ENCODE results near the gene ERP27.
A peak's percentile ranks its signal among the peaks of the same experiment; 100 is the strongest.

The ERP27 gene

GRCh38 chr12:14959126-14959440, 20.7 kb upstream of the ERP27 start:
- DNase-seq, result peak; percentile 36

DNA sequence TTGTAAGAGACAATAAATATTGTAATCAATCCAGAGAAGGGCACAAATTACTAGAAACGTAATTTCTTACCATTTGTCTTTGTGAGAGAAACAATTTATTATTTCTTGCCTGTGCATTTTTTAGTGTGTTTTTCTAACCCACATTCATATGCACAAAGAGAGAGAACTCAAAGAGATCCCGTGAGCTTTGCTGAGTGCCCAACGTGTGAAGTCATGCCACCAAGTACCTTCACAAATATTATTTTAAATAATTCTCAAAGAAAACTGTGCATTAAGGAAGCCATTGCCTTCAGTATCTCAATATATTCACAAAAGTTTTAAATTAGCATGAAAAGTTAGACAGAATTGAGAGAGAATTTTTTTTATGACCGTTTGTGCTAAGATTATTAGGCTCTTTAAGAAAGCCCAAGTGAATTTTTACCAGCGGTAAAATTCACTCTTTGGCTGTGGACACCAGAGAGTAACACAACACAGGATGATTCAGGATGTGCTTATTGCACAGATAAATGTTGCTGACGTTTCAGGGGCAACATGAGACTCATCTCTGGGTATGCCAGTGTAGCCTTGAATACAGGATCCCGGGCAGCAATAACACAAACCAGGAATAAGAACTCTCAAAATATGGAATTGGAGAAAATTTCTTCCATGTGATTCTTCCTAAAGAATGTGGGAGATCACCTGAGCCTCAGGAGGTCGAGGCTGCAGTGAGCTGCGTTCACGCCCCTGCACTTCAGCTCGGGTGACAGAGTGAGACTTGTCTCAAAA, 20.2 kb upstream of the ERP27 start:
- peak; percentile 37 for DNase-seq

DNA sequence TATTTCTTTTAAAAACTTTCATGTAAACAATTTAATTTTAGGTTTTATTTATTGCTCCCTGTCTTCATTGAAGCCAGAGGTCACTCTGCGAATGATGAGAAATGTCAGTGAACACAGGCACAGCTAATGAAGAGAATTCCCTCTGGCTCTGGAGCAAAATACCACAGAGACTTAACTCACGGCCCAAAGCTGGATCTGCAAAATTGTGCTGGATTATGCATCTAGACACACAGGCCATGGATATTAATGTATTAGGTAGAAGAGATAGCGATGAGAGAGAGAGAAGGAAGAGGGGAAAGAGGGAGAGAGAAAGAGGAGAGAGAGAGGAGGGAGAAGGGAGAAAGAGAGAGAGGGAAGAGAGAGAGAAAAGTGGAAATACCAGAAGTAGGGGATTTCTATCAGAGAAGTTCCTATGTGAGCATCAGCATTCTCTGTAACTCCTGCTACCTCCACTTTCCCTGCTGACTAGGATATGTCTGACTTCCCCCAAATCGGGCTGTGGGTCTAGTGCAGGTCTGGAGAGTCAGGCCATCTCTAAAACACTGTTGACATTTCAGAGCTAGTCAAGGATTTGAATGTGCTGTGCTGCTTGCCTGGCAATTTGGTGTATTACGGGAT, 19.3 kb upstream of the ERP27 start:
- DNase-seq, result no peak

DNA sequence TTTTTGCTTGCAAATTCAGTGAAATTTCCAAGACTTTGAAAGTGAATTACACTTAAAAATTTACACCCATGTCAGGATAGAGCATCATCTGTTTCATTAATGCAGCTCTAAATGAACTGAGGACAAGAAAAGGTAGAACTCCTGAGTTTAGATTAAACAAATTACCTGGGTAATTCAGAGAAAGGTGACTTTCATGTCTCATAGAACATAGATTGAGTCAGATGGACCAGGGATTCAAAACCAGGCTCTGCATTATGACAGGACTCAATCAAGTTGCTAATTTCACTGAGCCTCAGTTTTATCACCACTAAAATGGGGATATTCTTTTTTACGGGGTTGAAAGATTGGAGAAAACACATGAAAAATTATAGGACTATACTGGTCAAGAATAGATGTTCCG, 18.6 kb upstream of the ERP27 start:
- DNase-seq, result no peak

- DNase-seq, result peak; percentile 47
Measured at GRCh38 chr12:14956024-14956891, 17.9 kb upstream of the ERP27 start.

DNA sequence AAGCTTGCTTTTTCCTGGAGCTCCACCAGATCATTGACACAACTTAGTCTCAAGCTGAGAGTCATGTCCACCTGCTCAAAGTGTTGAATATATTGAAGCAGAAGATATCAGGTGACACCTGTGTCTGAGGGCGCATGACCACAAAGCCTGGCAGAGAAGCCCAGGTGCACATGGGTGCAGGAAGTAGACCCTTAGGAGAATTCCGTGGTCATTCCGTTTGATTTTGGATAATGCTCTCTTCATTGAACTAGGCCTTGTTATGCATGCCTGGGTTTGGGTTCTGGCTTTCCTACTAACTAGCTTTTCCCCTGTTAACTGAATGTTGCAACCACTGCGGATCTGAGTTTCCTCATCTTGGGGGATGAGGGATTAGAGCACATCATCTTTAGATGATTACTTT, 15.9 kb upstream of the ERP27 start:
- peak; percentile 47 for DNase-seq

DNA sequence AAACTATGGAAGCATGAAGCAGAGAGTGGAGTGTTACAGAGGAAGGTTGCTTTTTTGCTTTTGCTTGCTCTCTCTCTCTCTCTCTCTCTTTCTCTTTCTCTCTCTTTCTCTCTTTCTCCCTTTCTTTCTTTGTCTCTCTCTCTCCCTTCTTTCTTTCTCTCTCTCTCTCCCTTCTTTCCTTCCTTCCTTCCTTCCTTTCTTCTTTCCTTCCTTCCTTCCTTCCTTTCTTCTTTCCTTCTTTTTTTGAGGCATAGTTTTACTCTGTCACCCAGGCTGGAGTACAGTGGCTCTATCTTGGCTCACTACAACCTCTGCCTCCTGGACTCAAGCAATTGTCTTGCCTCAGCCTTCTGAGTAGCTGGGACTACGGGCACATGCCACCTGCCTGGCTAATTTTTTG, 15.4 kb upstream of the ERP27 start:
- DNase-seq, result no peak

- DNase-seq, result peak; percentile 77
Measured at GRCh38 chr12:14952299-14952921, 14.1 kb upstream of the ERP27 start.

DNA sequence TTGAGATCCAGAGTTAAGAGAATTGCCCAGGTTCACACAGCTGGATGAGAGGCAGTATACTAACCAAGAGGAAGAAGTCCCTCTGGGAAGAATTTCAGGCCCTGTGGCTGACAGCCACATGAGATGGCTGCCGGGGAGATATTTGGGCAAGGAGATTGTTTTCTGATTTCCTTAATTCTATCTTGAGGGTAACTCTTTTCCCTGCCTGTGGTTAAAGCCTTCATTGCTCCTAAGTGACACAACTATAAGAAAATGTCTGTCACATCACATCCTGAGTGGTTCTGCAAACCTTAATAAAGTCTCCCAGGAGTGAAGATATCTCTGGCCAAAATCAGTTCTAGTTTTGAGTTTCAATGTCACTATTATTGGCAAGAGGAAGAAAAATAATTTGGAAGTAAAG, 13.5 kb upstream of the ERP27 start:
- no peak for DNase-seq

DNA sequence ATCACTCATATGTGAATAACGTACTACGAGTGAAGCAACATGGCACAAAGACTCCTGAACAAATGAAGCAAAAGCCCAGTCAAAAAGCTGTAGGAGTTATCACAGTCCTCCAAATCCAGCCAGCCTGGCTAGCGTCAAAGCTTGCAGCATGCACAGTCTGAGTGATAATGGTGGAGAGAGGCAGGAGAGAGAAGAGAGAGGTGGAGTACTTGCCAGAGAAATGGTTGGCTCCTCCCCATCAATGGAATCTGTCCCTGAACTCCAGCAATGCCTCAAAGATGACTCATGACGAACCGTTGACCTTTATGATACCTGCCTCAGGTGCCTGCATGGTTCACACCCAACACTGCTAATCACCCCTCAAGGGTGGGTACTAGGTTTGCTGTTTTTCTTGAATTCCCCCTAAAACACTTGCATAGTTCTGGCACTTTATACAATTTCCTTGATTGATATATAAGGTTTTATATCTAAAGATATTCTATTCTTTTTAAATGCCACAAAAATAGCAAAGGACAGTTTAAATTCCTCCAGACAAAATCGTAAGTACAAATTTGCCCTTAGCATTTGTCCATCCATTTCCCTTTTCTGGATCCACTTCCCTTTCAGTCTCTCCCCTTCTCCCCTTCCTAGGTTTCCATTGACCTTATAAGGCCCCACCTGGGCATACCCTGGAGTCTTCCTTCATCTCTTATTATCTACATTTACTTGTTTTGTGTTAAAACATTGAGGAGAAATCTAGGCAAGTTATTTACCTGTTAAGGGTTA, 12.8 kb upstream of the ERP27 start:
- DNase-seq, result no peak

DNA sequence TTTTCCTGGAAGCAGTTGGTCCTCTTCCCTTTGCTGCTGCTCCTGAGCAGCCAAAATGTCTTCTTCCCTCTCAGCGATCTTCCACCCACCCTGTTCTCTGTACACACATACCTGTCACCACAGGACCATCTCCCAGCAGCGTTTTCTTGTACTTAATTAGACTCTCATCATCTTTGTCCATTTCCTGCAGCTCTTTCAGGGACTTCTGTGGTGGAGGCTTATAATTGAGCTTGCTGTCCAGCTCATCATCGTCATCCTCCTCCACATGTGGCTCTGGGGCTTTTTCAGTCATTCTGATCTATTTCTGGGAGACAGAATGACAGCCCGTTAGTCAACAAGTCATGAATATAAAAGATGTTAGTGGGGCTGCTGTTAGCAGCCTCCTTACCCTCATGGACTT, 12.1 kb upstream of the ERP27 start:
- no peak for DNase-seq

DNA sequence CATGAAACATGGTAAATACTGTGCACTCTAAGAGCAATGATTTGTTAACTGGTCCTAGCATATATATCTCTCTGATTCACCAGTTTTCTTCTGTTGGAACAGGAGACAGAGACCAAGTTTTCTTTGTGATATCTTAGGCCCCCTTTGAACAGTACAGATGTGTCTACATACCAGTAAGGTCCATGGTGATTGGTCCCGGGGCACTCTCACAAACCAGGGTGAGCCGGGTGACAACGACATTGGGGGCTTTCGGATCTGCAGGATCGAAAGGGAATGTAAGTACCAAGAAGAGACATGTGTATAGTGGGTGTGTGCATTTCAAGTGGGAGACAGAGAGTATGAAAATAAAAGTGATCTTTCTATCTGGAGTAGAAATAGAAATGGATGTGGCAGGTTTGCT, 11.3 kb upstream of the ERP27 start:
- DNase-seq, result no peak

DNA sequence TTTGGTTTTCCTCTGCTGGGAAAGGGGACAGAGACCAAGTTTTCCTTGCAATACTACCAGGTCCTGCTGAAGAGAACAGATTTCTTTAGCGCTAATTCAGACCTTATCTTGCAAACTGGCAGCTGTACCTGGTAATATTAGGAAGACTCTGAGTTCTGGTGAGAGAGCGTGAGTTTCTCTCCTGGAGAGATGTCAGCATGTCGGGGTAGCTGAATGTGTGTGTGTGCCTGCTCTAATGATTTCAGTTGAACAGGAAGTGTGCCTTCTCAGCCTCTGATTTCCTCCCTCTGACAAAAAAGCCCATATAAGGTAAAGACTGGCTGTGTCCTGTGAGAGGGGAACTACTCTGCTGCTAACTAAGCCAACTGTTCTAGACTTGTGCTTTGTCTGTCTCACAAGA, 10.3 kb upstream of the ERP27 start:
- DNase-seq, result peak; percentile 81

DNA sequence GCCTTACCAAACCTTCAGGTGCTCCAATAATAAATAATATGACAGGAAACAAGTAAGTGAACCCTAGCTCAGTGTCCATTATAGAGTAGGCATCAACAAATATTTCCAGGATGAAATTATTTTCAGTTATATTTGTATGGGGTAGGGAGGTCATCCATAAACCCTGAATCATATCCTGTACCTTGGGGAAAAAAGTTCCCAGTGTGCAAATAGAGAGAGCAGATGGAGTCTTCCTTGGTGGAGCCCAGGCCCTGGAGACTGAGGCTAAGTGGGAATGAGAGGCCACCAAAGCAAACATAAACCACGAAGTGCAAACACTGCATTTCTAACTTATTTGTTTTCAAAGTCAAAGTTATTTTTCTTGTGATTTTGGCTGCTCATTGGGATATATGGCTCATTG, 8.5 kb upstream of the ERP27 start:
- no peak for DNase-seq

- DNase-seq, result no peak
Measured at GRCh38 chr12:14946162-14946561, 7.8 kb upstream of the ERP27 start.

DNA sequence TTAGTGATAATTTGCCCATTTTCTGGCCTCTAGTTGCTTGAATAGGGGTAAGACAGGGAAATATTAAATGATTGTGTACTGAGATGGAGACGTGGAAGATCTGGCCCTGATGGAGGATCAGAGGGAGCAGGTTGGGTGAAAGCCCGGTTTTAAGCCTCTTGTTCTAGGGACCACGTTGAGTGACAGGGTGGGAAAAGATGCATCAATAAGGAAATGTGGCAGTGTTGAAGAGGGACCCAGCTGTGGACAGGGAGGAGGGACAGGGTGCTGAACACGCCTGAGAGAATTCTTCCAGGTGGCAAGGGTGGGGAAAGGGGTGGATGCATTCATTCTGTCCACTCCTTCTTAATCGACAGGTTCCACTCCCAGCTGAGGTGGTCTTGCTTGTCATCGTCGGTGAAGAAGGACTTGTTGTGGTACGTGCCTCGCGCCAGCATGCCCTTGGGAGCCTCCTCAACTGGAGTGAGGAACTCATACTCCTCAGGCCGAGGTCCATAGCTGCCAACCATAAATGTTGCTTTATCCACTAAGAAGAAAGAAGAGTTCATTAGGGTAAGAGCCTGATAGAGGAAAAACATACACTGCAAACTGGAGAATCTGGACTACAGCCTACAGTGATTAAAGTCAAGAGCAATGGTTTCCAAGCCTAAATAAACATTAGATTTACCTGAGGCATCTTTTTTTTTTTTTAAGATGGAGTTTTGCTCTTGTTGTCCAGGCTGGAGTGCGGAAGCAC, 4.0 kb upstream of the ERP27 start:
- DNase-seq, result no peak

- DNase-seq, result no peak
Measured at GRCh38 chr12:14941369-14941768, 3.0 kb upstream of the ERP27 start.

- DNase-seq, result no peak
Measured at GRCh38 chr12:14937689-14938088, 648 bp downstream of the ERP27 start.

GRCh38 chr12:14937014-14937413, 1.3 kb downstream of the ERP27 start:
- DNase-seq, result no peak

GRCh38 chr12:14936224-14936861, 2.0 kb downstream of the ERP27 start:
- DNase-seq, result no peak

- no peak for DNase-seq
Measured at GRCh38 chr12:14935031-14935430, 3.3 kb downstream of the ERP27 start.

DNA sequence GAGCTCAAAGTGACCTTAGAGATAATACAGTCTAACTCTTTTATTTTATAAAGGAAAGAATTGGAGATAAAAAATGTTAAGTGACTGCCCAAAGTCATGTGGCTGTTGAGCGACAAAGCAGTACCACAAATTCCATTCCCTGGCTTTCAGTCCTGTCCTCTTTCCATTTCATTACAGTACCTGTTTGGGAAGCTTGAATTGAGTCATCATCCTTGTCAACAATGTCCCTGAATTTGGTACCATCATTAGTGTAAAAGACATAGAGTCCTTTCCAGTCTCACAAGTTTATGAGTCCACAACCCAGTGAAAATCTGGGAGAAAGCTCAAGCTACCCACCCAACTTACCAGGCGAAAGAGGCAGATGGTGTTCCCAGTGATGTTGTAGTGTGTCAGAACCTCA, 3.8 kb downstream of the ERP27 start:
- no peak for DNase-seq

Measured in CD4-positive, alpha-beta T cell treated with Interleukin-15 for 1 hour (primary cell).